Measurements from ENCODE around the gene PRKG1.

The PRKG1 gene

DNA sequence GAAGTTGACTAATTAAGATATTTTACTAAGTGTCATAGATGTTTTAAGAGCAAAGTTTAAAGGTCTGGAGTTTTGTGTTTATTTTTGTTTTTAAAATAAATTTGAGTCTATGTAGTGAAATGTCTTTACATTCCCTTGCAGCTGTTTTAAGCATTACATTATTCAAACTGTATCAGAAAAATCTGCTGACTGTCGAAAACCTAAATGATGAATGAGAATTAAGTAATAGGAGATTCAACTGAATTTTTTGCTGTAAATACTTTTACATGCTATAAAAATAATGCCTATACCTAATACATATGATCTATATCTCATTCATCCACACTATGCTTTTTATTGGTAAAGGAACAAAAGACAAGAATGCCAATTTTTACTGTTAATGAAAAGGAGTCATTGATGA lies 397.9 kb downstream of the PRKG1 start:
- Histone ChIP-seq H3K9me3 (replicated peaks; ENCODE audit: low read length) (no peaks in the 10 kb centered on the region), H3K4me1 (ENCODE audit: control insufficient read depth, insufficient read depth, low read length) (no peaks in the 10 kb centered on the region), H3K4me2 (ENCODE audit: low read length) (no peak overlapping the region), H3K27me3 (ENCODE audit: control insufficient read depth, insufficient read depth, low read length) (no peaks in the 10 kb centered on the region), H3K9ac (ENCODE audit: low read depth, low read length) (no peak overlapping the region), H3K4me3 (ENCODE audit: low read length) (no peak overlapping the region), H3K36me3 (ENCODE audit: insufficient read depth, low read length) (no peaks in the 10 kb centered on the region)

DNA sequence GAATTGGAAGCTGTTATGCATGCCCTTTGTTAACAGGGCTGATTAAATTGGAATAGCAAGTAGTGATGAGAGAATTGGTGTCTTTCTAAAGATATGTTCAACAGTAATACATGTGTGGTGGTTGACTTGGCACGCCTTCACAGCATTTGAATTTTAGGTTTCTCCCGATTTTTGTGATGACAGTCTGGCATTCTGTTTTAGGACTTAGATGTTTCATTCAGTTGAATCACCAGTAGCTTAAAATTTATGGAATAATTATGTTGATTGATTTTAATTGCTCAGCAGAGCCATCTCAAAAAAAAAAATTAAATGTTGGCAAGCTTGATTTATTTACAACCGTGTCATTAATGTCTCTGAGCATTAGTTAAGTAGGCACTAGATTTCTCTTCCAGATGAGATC lies 405.4 kb downstream of the PRKG1 start:
- no peaks in the 10 kb centered on the region for H3K36me3 ChIP-seq (ENCODE audit: insufficient read depth, low read length)
- no peaks in the 10 kb centered on the region for H3K9me3 ChIP-seq (replicated peaks; ENCODE audit: low read length)
- no peak overlapping the region for H3K4me3 ChIP-seq (ENCODE audit: low read length)
- no peak overlapping the region for H3K4me2 ChIP-seq (ENCODE audit: low read length)
- H3K4me1 ChIP-seq (ENCODE audit: control insufficient read depth, insufficient read depth, low read length): no peaks in the 10 kb centered on the region
- no peak overlapping the region for H3K9ac ChIP-seq (ENCODE audit: low read depth, low read length)
- H3K27me3 ChIP-seq (ENCODE audit: control insufficient read depth, insufficient read depth, low read length): no peaks in the 10 kb centered on the region

DNA sequence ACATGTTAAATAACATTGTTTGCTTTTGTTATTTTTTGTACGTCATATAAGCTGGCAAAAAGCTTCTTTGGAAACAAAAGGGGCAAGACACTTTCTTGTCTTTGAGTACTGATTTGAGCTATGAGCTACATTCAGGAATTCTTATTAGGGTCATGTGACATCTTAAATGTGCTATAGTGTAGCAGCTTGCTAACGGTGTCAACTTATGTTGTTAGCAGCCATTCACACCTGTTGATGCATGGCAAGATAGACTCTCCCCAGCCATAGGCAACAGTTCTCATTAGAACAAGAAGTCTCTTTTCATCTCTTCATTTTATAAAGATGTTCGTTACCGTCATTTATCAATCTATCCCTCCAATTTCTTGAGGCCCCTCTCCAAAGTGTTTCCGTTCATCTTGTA lies 411.4 kb downstream of the PRKG1 start:
- Histone ChIP-seq H3K4me3 (ENCODE audit: low read length) (no peak overlapping the region), H3K9me3 (replicated peaks; ENCODE audit: low read length) (no peaks in the 10 kb centered on the region), H3K27me3 (ENCODE audit: control insufficient read depth, insufficient read depth, low read length) (no peaks in the 10 kb centered on the region), H3K4me1 (ENCODE audit: control insufficient read depth, insufficient read depth, low read length) (no peaks in the 10 kb centered on the region), H3K36me3 (ENCODE audit: insufficient read depth, low read length) (no peaks in the 10 kb centered on the region), H3K4me2 (ENCODE audit: low read length) (no peak overlapping the region), H3K9ac (ENCODE audit: low read depth, low read length) (no peak overlapping the region)

DNA sequence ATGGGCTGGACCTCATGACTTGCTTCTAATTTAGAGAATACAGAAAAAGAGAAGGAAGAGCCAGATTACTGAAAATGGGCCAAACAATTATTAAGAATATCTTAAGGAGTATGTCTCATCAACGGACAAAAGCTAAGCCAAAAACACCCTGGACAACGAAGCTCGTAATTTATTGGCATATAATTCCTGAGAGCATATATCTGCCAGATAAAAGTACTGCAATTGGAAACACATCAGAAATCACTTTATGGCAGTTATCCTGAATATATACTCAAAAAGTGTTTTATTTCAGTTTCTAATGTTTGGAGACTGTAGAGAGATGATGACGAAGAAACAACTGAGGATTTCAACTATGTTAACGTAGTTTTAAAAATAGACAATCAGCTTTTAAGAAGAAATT lies 413.3 kb downstream of the PRKG1 start:
- H3K4me1 ChIP-seq (ENCODE audit: control insufficient read depth, insufficient read depth, low read length): no peaks in the 10 kb centered on the region
- no peak overlapping the region for H3K9ac ChIP-seq (ENCODE audit: low read depth, low read length)
- H3K9me3 ChIP-seq (replicated peaks; ENCODE audit: low read length): no peaks in the 10 kb centered on the region
- no peak overlapping the region for H3K4me3 ChIP-seq (ENCODE audit: low read length)
- H3K36me3 ChIP-seq (ENCODE audit: insufficient read depth, low read length): no peaks in the 10 kb centered on the region
- H3K4me2 ChIP-seq (ENCODE audit: low read length): no peak overlapping the region
- no peaks in the 10 kb centered on the region for H3K27me3 ChIP-seq (ENCODE audit: control insufficient read depth, insufficient read depth, low read length)

DNA sequence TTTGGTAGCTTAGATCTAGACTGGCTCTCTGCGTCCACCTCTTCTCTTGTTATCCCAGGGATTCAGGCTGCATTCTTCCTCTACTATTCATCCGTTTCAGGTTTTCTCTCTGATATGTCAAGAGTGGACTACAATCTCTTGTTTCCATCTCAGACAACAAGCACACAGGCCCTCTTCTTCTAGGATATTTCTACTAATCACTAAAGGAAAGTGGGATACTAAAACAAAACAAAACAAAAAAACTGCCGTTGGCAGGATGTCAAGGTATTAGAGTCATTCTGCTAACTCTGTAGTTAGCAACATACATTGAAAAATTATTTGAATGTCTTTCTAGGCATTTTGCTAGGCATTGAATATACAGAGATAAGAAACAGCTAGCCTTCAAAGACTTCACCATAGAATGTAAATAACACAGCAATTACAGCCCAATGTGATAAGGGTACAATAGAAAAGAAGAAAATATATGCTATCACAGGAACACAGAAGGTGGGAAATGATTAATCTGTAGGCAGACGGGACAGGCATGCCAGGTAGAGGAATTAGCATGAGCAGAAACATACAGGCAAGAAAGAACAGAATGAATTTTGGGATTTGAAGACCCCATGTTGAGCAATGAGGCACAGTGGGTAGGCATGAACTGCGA lies 414.6 kb downstream of the PRKG1 start:
- Histone ChIP-seq H3K9me3 (replicated peaks; ENCODE audit: low read length) (no peaks in the 10 kb centered on the region), H3K36me3 (ENCODE audit: insufficient read depth, low read length) (no peaks in the 10 kb centered on the region), H3K9ac (ENCODE audit: low read depth, low read length) (no peak overlapping the region), H3K4me2 (ENCODE audit: low read length) (no peak overlapping the region), H3K27me3 (ENCODE audit: control insufficient read depth, insufficient read depth, low read length) (no peaks in the 10 kb centered on the region), H3K4me1 (ENCODE audit: control insufficient read depth, insufficient read depth, low read length) (no peaks in the 10 kb centered on the region), H3K4me3 (ENCODE audit: low read length) (no peak overlapping the region)

DNA sequence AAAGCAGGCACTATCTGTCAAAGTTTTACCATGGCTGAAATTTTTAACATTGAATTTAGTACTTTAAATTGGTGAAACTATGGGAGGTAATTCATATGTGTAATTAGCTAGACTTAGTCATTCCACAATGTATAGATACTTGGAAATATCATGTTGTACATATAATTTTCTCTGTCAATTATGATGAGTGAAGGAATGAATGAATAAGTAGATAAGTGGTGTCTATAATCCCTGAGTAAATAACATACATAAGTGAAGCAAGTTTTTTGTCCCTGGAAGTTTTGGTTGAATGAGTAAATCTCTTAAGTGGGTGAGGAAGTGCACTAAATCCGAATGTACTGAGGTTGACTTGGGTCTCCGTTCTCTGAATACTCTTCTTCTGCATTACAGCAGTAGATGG lies 424.1 kb downstream of the PRKG1 start:
- Histone ChIP-seq H3K4me3 (ENCODE audit: low read length) (no peak overlapping the region), H3K4me1 (ENCODE audit: control insufficient read depth, insufficient read depth, low read length) (no peaks in the 10 kb centered on the region), H3K36me3 (ENCODE audit: insufficient read depth, low read length) (no peaks in the 10 kb centered on the region), H3K9me3 (replicated peaks; ENCODE audit: low read length) (no peaks in the 10 kb centered on the region), H3K9ac (ENCODE audit: low read depth, low read length) (no peak overlapping the region), H3K27me3 (ENCODE audit: control insufficient read depth, insufficient read depth, low read length) (no peaks in the 10 kb centered on the region), H3K4me2 (ENCODE audit: low read length) (no peak overlapping the region)

DNA sequence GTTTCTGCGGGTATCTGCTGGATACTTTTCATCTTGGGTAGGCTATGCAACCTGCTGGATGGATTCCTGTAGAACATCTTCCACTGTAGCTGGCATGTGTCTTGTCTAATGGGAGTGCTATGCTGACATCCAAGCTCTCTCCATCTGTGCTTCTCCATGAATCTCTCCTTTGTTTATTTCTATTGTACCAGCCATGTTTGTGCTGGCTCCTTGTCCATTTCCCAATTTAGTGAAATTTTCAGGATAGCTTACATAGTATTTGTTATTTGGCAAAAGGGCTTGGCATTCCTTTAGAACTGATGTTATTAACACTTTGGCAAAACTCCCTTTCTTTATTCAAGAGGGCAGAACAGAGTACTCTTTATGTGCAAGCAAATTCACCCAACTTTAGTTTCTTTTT lies 427.1 kb downstream of the PRKG1 start:
- Histone ChIP-seq H3K36me3 (ENCODE audit: insufficient read depth, low read length) (no peaks in the 10 kb centered on the region), H3K9me3 (replicated peaks; ENCODE audit: low read length) (no peaks in the 10 kb centered on the region), H3K9ac (ENCODE audit: low read depth, low read length) (no peak overlapping the region), H3K4me2 (ENCODE audit: low read length) (no peak overlapping the region), H3K4me3 (ENCODE audit: low read length) (no peak overlapping the region), H3K27me3 (ENCODE audit: control insufficient read depth, insufficient read depth, low read length) (no peaks in the 10 kb centered on the region), H3K4me1 (ENCODE audit: control insufficient read depth, insufficient read depth, low read length) (no peaks in the 10 kb centered on the region)

DNA sequence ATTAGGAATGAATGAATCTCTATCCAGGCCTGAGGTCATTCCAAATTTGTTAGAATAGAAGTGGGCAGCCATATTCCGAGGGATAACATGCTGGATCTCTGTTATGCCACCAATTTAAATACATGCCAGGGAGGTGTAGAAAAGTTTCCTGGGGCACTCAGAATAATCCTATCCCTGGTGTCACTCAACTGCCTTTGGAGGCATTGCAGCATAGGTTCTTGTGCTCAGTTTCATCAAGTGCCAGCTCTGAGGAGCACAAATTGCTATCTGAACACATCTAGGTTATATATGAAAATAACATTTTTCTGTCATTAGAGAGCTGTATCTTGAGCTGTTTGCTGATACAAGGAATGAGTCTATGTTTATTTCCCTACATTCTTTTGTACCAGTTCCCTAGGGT lies 427.8 kb downstream of the PRKG1 start:
- Histone ChIP-seq H3K27me3 (ENCODE audit: control insufficient read depth, insufficient read depth, low read length) (no peaks in the 10 kb centered on the region), H3K9me3 (replicated peaks; ENCODE audit: low read length) (no peaks in the 10 kb centered on the region), H3K4me1 (ENCODE audit: control insufficient read depth, insufficient read depth, low read length) (no peaks in the 10 kb centered on the region), H3K9ac (ENCODE audit: low read depth, low read length) (no peak overlapping the region), H3K36me3 (ENCODE audit: insufficient read depth, low read length) (no peaks in the 10 kb centered on the region), H3K4me2 (ENCODE audit: low read length) (no peak overlapping the region), H3K4me3 (ENCODE audit: low read length) (no peak overlapping the region)

DNA sequence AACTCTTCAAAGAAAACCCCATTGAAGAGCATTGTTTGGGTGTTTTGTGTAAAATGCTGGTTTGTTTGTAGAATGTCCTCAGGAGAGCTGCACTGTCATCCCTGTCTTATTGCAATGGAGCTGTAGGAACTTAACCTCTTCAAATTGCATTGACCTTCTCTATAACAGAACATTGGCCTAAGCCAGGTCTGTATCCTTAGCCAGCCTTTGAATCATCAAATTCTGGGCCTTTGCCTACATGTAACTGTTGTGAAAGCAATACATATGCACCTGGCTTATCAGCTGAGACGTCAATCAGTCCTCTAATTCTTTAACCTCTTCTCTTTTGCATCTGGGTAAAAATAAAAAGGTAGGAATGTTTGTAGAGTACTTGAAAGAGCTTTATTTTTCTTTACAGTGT lies 429.1 kb downstream of the PRKG1 start:
- no peak overlapping the region for H3K4me2 ChIP-seq (ENCODE audit: low read length)
- H3K9ac ChIP-seq (ENCODE audit: low read depth, low read length): no peak overlapping the region
- no peaks in the 10 kb centered on the region for H3K36me3 ChIP-seq (ENCODE audit: insufficient read depth, low read length)
- no peaks in the 10 kb centered on the region for H3K4me1 ChIP-seq (ENCODE audit: control insufficient read depth, insufficient read depth, low read length)
- H3K9me3 ChIP-seq (replicated peaks; ENCODE audit: low read length): no peaks in the 10 kb centered on the region
- no peaks in the 10 kb centered on the region for H3K27me3 ChIP-seq (ENCODE audit: control insufficient read depth, insufficient read depth, low read length)
- H3K4me3 ChIP-seq (ENCODE audit: low read length): no peak overlapping the region

DNA sequence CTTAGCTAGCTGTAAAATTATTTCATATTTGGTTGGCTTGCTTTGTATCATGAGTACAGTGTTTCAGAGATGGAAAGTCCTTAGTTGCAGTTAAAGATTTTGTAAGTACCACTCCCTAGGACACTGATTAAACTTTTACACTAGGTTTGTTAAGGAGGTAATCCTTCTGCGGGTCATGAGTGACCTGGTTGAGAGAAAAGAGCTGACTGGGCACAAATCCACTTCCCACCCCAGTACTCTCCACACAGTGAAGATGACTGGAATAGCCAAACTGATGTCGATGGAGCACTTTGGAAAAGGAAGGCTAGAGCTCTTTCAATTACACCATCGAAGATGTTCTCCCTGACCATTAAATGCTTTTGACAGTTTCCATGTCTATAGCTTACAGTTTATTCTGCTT lies 433.2 kb downstream of the PRKG1 start:
- H3K9ac ChIP-seq (ENCODE audit: low read depth, low read length): no peak overlapping the region
- no peaks in the 10 kb centered on the region for H3K36me3 ChIP-seq (ENCODE audit: insufficient read depth, low read length)
- H3K27me3 ChIP-seq (ENCODE audit: control insufficient read depth, insufficient read depth, low read length): no peaks in the 10 kb centered on the region
- H3K4me2 ChIP-seq (ENCODE audit: low read length): no peak overlapping the region
- H3K4me3 ChIP-seq (ENCODE audit: low read length): no peak overlapping the region
- no peaks in the 10 kb centered on the region for H3K4me1 ChIP-seq (ENCODE audit: control insufficient read depth, insufficient read depth, low read length)
- no peaks in the 10 kb centered on the region for H3K9me3 ChIP-seq (replicated peaks; ENCODE audit: low read length)

DNA sequence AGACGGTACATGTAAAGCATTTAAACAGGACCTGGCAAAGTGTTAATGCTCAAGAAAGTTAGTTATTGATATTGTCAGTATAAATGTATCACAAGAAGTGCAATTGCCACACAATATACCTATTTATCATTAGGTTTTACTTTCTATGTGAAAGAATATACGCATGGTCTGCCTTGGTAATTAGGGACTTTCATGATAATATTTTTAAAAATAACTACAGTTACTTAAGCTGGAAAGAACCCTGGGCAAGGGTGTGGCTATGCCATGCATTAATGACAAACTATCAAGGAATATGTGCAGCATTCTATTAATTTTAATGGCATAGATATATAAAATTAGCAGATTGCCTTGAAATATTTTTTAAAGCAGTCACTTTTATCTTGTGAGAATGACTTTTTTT lies 433.9 kb downstream of the PRKG1 start:
- Histone ChIP-seq H3K27me3 (ENCODE audit: control insufficient read depth, insufficient read depth, low read length) (no peaks in the 10 kb centered on the region), H3K4me3 (ENCODE audit: low read length) (no peak overlapping the region), H3K36me3 (ENCODE audit: insufficient read depth, low read length) (no peaks in the 10 kb centered on the region), H3K9ac (ENCODE audit: low read depth, low read length) (no peak overlapping the region), H3K9me3 (replicated peaks; ENCODE audit: low read length) (no peaks in the 10 kb centered on the region), H3K4me1 (ENCODE audit: control insufficient read depth, insufficient read depth, low read length) (no peaks in the 10 kb centered on the region), H3K4me2 (ENCODE audit: low read length) (no peak overlapping the region)

DNA sequence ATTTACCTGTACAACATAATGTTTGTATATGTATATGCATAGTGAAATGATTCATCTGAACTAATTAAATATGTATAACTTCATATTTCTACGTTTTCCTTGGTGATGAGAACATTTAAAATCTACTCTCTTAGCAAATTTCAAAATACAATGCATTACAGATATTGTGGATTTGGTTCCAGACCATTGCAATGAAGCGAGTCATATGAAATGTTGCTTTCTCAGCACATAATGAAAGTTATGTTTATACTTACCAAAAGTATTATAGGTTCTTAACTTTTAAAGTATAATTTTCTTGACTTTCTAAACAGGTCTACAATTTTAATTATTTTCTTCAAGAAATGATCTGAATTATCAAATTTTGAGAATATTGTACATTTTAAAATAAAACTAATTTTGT lies 435.9 kb downstream of the PRKG1 start:
- no peaks in the 10 kb centered on the region for H3K36me3 ChIP-seq (ENCODE audit: insufficient read depth, low read length)
- no peaks in the 10 kb centered on the region for H3K27me3 ChIP-seq (ENCODE audit: control insufficient read depth, insufficient read depth, low read length)
- no peak overlapping the region for H3K9ac ChIP-seq (ENCODE audit: low read depth, low read length)
- no peak overlapping the region for H3K4me3 ChIP-seq (ENCODE audit: low read length)
- H3K4me1 ChIP-seq (ENCODE audit: control insufficient read depth, insufficient read depth, low read length): no peaks in the 10 kb centered on the region
- no peak overlapping the region for H3K4me2 ChIP-seq (ENCODE audit: low read length)
- H3K9me3 ChIP-seq (replicated peaks; ENCODE audit: low read length): no peaks in the 10 kb centered on the region

All from skeletal muscle satellite cell (primary cell).